ENCODE measurements around the gene MBOAT2.

GRCh38 chr2:8953525-8953924 is 50.0 kb downstream of the MBOAT2 start:
- TF ChIP-seq GABPA (IDR thresholded peaks at IDR 0.05; ENCODE audit: low read depth) (no peak), POLR2AphosphoS5 (IDR thresholded peaks at IDR 0.05; ENCODE audit: low read depth) (no peak), SPI1 (IDR thresholded peaks at IDR 0.05; ENCODE audit: borderline replicate concordance, low read depth) (no peak)
- TF ChIP-seq, protein P1, sequence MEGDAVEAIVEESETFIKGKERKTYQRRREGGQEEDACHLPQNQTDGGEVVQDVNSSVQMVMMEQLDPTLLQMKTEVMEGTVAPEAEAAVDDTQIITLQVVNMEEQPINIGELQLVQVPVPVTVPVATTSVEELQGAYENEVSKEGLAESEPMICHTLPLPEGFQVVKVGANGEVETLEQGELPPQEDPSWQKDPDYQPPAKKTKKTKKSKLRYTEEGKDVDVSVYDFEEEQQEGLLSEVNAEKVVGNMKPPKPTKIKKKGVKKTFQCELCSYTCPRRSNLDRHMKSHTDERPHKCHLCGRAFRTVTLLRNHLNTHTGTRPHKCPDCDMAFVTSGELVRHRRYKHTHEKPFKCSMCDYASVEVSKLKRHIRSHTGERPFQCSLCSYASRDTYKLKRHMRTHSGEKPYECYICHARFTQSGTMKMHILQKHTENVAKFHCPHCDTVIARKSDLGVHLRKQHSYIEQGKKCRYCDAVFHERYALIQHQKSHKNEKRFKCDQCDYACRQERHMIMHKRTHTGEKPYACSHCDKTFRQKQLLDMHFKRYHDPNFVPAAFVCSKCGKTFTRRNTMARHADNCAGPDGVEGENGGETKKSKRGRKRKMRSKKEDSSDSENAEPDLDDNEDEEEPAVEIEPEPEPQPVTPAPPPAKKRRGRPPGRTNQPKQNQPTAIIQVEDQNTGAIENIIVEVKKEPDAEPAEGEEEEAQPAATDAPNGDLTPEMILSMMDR (IDR thresholded peaks at IDR 0.05; ENCODE audit: insufficient read depth, low read length), result no peak
- TF ChIP-seq, protein P2, sequence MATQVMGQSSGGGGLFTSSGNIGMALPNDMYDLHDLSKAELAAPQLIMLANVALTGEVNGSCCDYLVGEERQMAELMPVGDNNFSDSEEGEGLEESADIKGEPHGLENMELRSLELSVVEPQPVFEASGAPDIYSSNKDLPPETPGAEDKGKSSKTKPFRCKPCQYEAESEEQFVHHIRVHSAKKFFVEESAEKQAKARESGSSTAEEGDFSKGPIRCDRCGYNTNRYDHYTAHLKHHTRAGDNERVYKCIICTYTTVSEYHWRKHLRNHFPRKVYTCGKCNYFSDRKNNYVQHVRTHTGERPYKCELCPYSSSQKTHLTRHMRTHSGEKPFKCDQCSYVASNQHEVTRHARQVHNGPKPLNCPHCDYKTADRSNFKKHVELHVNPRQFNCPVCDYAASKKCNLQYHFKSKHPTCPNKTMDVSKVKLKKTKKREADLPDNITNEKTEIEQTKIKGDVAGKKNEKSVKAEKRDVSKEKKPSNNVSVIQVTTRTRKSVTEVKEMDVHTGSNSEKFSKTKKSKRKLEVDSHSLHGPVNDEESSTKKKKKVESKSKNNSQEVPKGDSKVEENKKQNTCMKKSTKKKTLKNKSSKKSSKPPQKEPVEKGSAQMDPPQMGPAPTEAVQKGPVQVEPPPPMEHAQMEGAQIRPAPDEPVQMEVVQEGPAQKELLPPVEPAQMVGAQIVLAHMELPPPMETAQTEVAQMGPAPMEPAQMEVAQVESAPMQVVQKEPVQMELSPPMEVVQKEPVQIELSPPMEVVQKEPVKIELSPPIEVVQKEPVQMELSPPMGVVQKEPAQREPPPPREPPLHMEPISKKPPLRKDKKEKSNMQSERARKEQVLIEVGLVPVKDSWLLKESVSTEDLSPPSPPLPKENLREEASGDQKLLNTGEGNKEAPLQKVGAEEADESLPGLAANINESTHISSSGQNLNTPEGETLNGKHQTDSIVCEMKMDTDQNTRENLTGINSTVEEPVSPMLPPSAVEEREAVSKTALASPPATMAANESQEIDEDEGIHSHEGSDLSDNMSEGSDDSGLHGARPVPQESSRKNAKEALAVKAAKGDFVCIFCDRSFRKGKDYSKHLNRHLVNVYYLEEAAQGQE (IDR thresholded peaks at IDR 0.05; ENCODE audit: insufficient replicate concordance, low read depth), result no peak

All from HL-60 (cell line).